ENCODE results near the gene CEP250. TPM values are rescaled to one million over a fixed set of nuclear protein-coding genes. Genes with fewer than 3 reads are reported as not detected.

The CEP250 gene
- total and polyA plus RNA-seq, 2 donors, result 12.5 to 17.6 TPM

DNA sequence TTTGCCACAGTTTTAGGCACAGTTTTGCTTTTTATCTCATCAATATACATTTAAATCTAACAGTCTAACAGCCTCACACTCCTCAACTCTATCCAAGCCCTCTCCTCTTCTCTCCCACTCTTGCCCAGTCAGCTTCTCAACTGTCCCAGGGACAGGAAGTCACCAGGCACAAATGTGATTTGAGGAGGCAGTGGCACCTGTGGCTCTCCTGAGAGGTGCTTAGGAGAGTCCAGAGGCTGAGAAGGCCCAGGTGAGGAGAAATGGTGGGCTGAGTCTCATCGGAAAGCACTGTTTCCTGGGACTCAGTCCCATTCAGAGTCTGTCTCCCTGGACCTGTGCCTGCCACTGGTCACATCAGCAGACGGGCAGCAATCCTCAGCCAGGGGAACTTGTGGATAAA, 22.1 kb upstream of the CEP250 start:
- Histone ChIP-seq H3K36me3 (ENCODE audit: control insufficient read depth in 2 of 2, insufficient read depth in 2 of 2, low read length in 1 of 2) (no peaks in the 10 kb centered on the region), H3K27ac (ENCODE audit: low read depth in 1 of 2, low read length in 1 of 2) (no peak overlapping the region), H3K9me3 (ENCODE audit: control insufficient read depth in 2 of 2, insufficient read depth in 1 of 2, low read length in 1 of 2) (no peaks in the 10 kb centered on the region), H3K27me3 (ENCODE audit: control insufficient read depth in 2 of 2, insufficient read depth in 1 of 2, low read length in 1 of 2) (peaks cover 0 to 3% of the 10 kb centered on the region in 2 donors), H3K4me1 (ENCODE audit: control insufficient read depth in 2 of 2, insufficient read depth in 2 of 2, low read length in 2 of 2) (no peaks in the 10 kb centered on the region), H3K4me3 (ENCODE audit: low read length in 2 of 2) (no peak overlapping the region)
- no peak for DNase-seq (ENCODE audit: low read depth in 6 of 9, low spot score in 9 of 9)
- WGBS, result 95% methylated on average over 2 of the region's 2 CpGs

DNA sequence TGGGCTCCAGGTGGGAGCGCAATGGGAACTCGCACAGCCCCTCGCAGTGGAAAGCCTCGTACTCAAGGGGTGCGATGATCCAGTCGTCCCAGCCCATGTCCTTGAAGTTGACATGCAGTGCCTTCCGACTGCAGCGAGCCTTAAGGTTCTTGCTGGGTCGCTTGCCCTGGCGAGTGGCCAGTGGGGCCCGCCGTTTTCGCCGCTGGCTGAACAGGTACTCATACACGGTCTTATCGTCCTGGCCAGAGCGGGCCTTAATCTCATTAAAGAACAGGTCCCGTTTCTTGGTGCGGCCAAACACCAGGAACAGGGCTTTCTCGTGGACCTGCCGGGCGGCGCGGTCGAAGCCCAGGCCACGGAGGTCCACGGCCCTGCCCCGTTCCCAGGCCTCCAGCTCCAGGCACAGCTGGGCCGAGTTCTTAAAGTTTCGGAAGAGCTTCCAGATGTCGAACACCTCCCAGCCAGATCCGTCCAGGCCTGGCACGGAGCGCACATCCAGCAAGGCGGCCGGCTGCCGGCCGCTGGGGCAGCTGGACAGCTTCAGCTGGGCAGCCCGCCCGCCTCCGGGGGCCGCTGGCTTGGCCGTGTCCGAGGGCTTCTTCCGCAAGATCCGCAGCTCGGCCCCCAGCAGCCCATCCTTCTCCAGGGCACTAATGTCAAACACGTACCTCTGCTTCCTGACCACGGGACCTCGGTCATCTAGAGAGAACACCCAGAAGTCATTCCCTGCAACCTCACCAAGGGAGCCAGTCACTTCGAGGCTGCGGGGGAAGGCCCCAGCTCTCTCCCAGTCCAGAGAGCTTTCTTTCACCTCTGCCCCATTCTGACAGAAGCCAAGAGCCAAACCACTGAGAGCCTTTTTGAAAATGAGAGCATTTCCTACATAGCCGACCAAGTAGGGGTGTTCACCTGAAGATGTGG, 21.1 kb upstream of the CEP250 start:
- DNase-seq (ENCODE audit: low read depth in 6 of 9, low spot score in 9 of 9), result no peak

DNA sequence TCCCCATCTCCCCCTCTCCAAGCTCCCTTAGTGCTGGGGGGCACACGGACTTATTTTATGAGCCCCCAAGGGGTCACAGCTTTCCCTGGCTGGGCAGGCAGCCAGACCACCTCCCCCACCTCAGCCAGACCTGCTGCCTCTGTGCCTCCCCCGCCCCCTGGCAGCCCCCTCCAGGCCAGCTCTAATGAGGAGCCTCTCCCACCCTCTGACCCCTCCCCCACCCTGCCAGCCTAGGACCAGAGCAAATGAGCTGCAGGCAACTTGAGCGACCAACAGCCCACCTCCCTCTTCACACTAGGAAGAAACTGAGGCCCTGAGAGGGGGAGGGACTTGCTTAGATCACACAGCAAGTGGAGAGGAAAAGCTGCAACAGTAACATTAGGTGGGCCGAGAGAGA, 19.2 kb upstream of the CEP250 start:
- WGBS, result 91% methylated on average over 4 of the region's 4 CpGs
- H3K9me3 ChIP-seq (ENCODE audit: control insufficient read depth in 2 of 2, insufficient read depth in 1 of 2, low read length in 1 of 2), result no peaks in the 10 kb centered on the region
- no peak overlapping the region for H3K4me3 ChIP-seq (ENCODE audit: low read length in 2 of 2)

More for the DNA sequence above, 21.1 kb upstream of the CEP250 start:
- Histone ChIP-seq H3K9me3 (ENCODE audit: control insufficient read depth in 2 of 2, insufficient read depth in 1 of 2, low read length in 1 of 2) (no peaks in the 10 kb centered on the region), H3K27me3 (ENCODE audit: control insufficient read depth in 2 of 2, insufficient read depth in 1 of 2, low read length in 1 of 2) (peaks cover 0 to 7% of the 10 kb centered on the region in 2 donors), H3K4me1 (ENCODE audit: control insufficient read depth in 2 of 2, insufficient read depth in 2 of 2, low read length in 2 of 2) (peaks cover 0 to 2% of the 10 kb centered on the region in 2 donors), H3K4me3 (ENCODE audit: low read length in 2 of 2) (no peak overlapping the region), H3K36me3 (ENCODE audit: control insufficient read depth in 2 of 2, insufficient read depth in 2 of 2, low read length in 1 of 2) (no peaks in the 10 kb centered on the region), H3K27ac (ENCODE audit: low read depth in 1 of 2, low read length in 1 of 2) (no peak overlapping the region)
- WGBS, result 95% methylated on average over 53 of the region's 53 CpGs

DNA sequence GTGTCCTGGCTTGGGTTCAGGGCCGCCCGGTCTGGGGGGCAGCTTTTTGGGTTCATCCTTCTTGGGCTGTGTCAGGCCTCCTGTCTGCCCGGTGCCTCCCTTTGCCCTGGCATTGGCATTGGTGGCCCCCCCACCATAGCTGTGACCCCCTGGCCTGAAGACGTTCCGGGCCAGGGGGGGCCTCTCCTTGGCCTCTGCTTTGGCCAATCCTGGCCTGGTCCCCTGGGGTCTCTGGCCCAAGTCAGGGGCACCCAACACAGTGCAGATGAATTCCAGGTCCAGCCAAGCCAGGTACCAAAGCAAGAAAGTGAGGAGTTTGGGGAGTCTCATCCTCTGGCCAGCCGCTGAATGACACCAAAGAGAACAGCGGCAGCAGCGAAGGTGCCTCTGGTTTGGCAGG, 17.8 kb upstream of the CEP250 start:
- no peak for DNase-seq (ENCODE audit: low read depth in 6 of 9, low spot score in 9 of 9)
- 85% methylated on average over 8 of the region's 8 CpGs for WGBS
- Histone ChIP-seq H3K4me3 (ENCODE audit: low read length in 2 of 2) (no peak overlapping the region), H3K27ac (ENCODE audit: low read depth in 1 of 2, low read length in 1 of 2) (no peak overlapping the region), H3K4me1 (ENCODE audit: control insufficient read depth in 2 of 2, insufficient read depth in 2 of 2, low read length in 2 of 2) (peaks cover 0 to 2% of the 10 kb centered on the region in 2 donors), H3K9me3 (ENCODE audit: control insufficient read depth in 2 of 2, insufficient read depth in 1 of 2, low read length in 1 of 2) (no peaks in the 10 kb centered on the region), H3K36me3 (ENCODE audit: control insufficient read depth in 2 of 2, insufficient read depth in 2 of 2, low read length in 1 of 2) (no peaks in the 10 kb centered on the region), H3K27me3 (ENCODE audit: control insufficient read depth in 2 of 2, insufficient read depth in 1 of 2, low read length in 1 of 2) (peaks cover 0 to 16% of the 10 kb centered on the region in 2 donors)

More for the DNA sequence above, 19.2 kb upstream of the CEP250 start:
- Histone ChIP-seq H3K27ac (ENCODE audit: low read depth in 1 of 2, low read length in 1 of 2) (no peak overlapping the region), H3K4me1 (ENCODE audit: control insufficient read depth in 2 of 2, insufficient read depth in 2 of 2, low read length in 2 of 2) (peaks cover 0 to 2% of the 10 kb centered on the region in 2 donors), H3K27me3 (ENCODE audit: control insufficient read depth in 2 of 2, insufficient read depth in 1 of 2, low read length in 1 of 2) (peaks cover 0 to 12% of the 10 kb centered on the region in 2 donors), H3K36me3 (ENCODE audit: control insufficient read depth in 2 of 2, insufficient read depth in 2 of 2, low read length in 1 of 2) (no peaks in the 10 kb centered on the region)
- no peak for DNase-seq (ENCODE audit: low read depth in 6 of 9, low spot score in 9 of 9)

DNA sequence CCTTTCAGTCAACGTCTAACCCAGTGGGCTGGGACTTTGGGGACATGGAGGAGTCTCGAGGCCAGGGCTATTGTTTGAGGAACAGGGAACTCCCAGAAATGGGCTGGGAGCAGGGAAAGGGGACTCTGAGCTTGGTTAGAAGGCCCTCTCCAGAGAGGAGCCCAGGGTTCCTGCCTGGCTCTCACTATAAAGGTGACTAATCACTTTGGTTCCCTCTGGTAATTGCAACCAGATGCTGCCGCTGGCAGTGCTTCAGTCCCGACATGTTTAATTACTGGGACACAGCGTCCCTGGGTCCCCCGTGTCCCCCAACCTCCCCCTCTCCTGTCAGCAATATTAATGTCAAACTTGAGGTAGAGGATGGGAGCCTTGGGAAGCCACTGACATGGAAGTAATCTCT, 12.4 kb upstream of the CEP250 start:
- no peak for DNase-seq (ENCODE audit: low read depth in 6 of 9, low spot score in 9 of 9)
- no peaks in the 10 kb centered on the region for H3K9me3 ChIP-seq (ENCODE audit: control insufficient read depth in 2 of 2, insufficient read depth in 1 of 2, low read length in 1 of 2)
- peaks cover 0 to 25% of the 10 kb centered on the region in 2 donors for H3K27me3 ChIP-seq (ENCODE audit: control insufficient read depth in 2 of 2, insufficient read depth in 1 of 2, low read length in 1 of 2)
- 79% methylated on average over 6 of the region's 6 CpGs for WGBS
- H3K27ac ChIP-seq (ENCODE audit: low read depth in 1 of 2, low read length in 1 of 2), result no peak overlapping the region
- no peaks in the 10 kb centered on the region for H3K36me3 ChIP-seq (ENCODE audit: control insufficient read depth in 2 of 2, insufficient read depth in 2 of 2, low read length in 1 of 2)
- H3K4me1 ChIP-seq (ENCODE audit: control insufficient read depth in 2 of 2, insufficient read depth in 2 of 2, low read length in 2 of 2), result peaks cover 0 to 4% of the 10 kb centered on the region in 2 donors
- no peak overlapping the region for H3K4me3 ChIP-seq (ENCODE audit: low read length in 2 of 2)

DNA sequence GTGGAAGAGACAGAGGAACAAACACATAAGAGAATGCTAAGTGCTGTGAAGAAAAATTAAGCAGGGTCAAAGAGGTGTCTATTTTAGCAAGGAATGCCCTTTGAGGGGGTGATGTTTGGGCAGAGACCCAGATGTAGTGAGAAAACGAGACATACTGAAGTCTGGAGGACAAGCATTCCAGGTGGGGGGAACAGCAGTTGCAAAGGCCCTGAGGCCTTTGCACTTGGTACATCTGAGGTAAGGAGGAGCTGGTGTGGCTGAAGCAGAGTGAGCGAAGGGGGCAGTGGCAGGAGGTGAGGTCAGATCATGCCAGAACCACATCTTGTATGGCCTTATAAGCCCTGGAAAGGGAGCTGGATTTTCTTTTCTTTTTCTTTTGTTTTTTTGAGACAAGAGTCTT, 11.2 kb upstream of the CEP250 start:
- Histone ChIP-seq H3K36me3 (ENCODE audit: control insufficient read depth in 2 of 2, insufficient read depth in 2 of 2, low read length in 1 of 2) (no peaks in the 10 kb centered on the region), H3K4me1 (ENCODE audit: control insufficient read depth in 2 of 2, insufficient read depth in 2 of 2, low read length in 2 of 2) (peaks cover 0 to 2% of the 10 kb centered on the region in 2 donors), H3K27me3 (ENCODE audit: control insufficient read depth in 2 of 2, insufficient read depth in 1 of 2, low read length in 1 of 2) (peaks cover 0 to 22% of the 10 kb centered on the region in 2 donors), H3K9me3 (ENCODE audit: control insufficient read depth in 2 of 2, insufficient read depth in 1 of 2, low read length in 1 of 2) (no peaks in the 10 kb centered on the region), H3K4me3 (ENCODE audit: low read length in 2 of 2) (no peak overlapping the region), H3K27ac (ENCODE audit: low read depth in 1 of 2, low read length in 1 of 2) (no peak overlapping the region)
- WGBS, result 89% methylated on average over 2 of the region's 2 CpGs
- DNase-seq (ENCODE audit: low read depth in 6 of 9, low spot score in 9 of 9), result no peak

DNA sequence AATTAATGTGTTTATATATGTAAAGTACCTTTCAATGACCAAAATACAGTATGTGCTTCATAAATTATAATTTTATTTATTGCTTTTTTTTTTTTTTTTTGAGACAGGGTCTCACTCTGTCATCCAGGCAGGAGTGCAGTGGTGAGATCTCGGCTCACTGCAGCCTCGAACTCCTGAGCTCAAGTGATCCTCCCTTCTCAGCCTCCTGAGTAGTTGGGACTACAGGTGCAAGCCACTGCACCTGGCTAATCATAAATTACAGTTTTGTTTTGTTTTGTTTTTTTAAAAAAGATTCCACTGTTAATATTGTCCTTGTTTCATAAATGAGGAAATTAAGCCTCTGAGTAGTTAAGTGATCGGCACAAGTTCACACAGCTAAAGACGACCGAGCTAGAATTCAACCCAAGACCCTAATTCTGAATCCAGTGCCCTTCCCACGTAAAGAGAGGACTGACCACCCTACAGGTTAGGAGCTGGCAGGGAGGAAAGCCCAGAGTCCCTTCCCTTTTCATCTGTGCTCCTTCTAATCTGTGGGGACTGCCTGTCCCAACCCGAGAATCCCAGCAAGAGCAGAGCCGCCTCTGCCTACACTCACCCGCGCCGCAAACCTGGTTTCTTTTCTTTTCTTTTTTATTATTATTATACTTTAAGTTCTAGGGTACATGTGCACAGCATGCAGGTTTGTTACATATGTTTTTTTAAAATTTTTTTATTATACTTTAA, 8.9 kb upstream of the CEP250 start:
- WGBS, result 60% methylated on average over 11 of the region's 11 CpGs
- Histone ChIP-seq H3K27ac (ENCODE audit: low read depth in 1 of 2, low read length in 1 of 2) (no peak overlapping the region), H3K36me3 (ENCODE audit: control insufficient read depth in 2 of 2, insufficient read depth in 2 of 2, low read length in 1 of 2) (no peaks in the 10 kb centered on the region), H3K27me3 (ENCODE audit: control insufficient read depth in 2 of 2, insufficient read depth in 1 of 2, low read length in 1 of 2) (peaks cover 0 to 16% of the 10 kb centered on the region in 2 donors), H3K4me3 (ENCODE audit: low read length in 2 of 2) (no peak overlapping the region), H3K4me1 (ENCODE audit: control insufficient read depth in 2 of 2, insufficient read depth in 2 of 2, low read length in 2 of 2) (peaks cover 0 to 6% of the 10 kb centered on the region in 2 donors), H3K9me3 (ENCODE audit: control insufficient read depth in 2 of 2, insufficient read depth in 1 of 2, low read length in 1 of 2) (no peaks in the 10 kb centered on the region)
- DNase-seq (ENCODE audit: low read depth in 6 of 9, low spot score in 9 of 9), result no peak

DNA sequence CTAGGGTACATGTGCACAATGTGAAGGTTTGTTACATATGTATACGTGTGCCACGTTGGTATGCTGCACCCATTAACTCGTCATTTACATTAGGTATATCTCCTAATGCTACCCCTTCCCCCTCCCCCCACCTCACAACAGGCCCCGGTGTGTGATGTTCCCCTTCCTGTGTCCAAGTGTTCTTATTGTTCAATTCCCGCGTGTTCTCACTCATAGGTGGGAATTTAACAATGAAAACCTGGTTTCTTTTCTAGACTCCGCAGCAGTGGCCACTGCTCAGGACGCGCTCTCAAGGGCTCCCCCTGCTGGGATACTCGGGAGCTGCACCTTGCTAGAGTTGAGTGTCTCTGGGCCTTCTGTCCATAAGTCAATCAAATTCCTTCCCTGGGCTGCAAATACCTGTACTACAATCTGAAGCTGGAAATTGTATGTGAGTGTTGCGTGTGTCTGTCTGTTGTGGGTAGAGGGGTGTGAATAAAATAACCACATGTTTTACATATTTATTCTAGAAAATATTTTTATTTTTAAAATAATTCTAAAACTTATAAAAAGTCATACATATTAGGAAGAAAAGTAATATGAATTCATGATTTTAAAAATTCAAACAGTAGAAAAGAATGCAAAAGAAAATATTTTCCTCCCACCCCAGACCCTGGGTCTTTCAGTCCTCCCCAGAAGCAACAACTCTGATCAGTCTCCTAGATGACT, 8.2 kb upstream of the CEP250 start:
- peak; percentile 36 to 88 (median 77) for DNase-seq (ENCODE audit: low read depth in 6 of 9, low spot score in 9 of 9)
- H3K36me3 ChIP-seq (ENCODE audit: control insufficient read depth in 2 of 2, insufficient read depth in 2 of 2, low read length in 1 of 2), result no peaks in the 10 kb centered on the region
- no peaks in the 10 kb centered on the region for H3K9me3 ChIP-seq (ENCODE audit: control insufficient read depth in 2 of 2, insufficient read depth in 1 of 2, low read length in 1 of 2)
- peaks cover 0 to 6% of the 10 kb centered on the region in 2 donors for H3K4me1 ChIP-seq (ENCODE audit: control insufficient read depth in 2 of 2, insufficient read depth in 2 of 2, low read length in 2 of 2)
- no peak overlapping the region for H3K27ac ChIP-seq (ENCODE audit: low read depth in 1 of 2, low read length in 1 of 2)
- WGBS, result 3% methylated on average over 11 of the region's 11 CpGs
- H3K4me3 ChIP-seq (ENCODE audit: low read length in 2 of 2), result peak overlapping the region; percentile 22
- H3K27me3 ChIP-seq (ENCODE audit: control insufficient read depth in 2 of 2, insufficient read depth in 1 of 2, low read length in 1 of 2), result peaks cover 0 to 15% of the 10 kb centered on the region in 2 donors

Measured in thymus (tissue), 11 donors.